Ascending aorta (tissue), 2 donors: ENCODE data around the gene LYRM1. TPM values are rescaled to one million over a fixed set of nuclear protein-coding genes. Genes with fewer than 3 reads are reported as not detected.
"Not testable (repeated sequence)": the region's sequence is repeated elsewhere in the genome, so short reads cannot be mapped to it uniquely, and the experiment has no call there.

ENCODE experiments used
- DNase-seq, 2 donors: peaks; one replicate each; pipeline ENCODE4 v3.0.0-alpha.2; 2019; ENCODE audit warnings: low spot score in 2 of 2
- H3K27ac ChIP-seq, 2 donors: fragments of 200-600 bp; sonication (generic); one replicate each; pipeline ENCODE4 v1.5.1; 2016 to 2017; ENCODE audit warnings: mild to moderate bottlenecking in 1 of 2
- H3K27me3 ChIP-seq: fragments of 200-600 bp; sonication (generic); one replicate; pipeline ENCODE4 v1.5.1; 2017
- H3K36me3 ChIP-seq, 2 donors: fragments of 200-600 bp; sonication (generic); one replicate each; pipeline ENCODE4 v1.5.1; 2016
- H3K4me1 ChIP-seq, 2 donors: fragments of 200-600 bp; sonication (generic); one replicate each; pipeline ENCODE4 v1.5.1; 2016 to 2017; ENCODE audit warnings: mild to moderate bottlenecking in 1 of 2
- H3K4me3 ChIP-seq, 2 donors: fragments of 200-600 bp; sonication (generic); one replicate each; pipeline ENCODE4 v1.5.1; 2016 to 2017; ENCODE audit warnings: mild to moderate bottlenecking in 1 of 2
- H3K9me3 ChIP-seq, 2 donors: fragments of 200-600 bp; sonication (generic); one replicate each; pipeline ENCODE4 v1.5.1; 2016
- CTCF ChIP-seq, 3 experiments: fragments of 200-600 bp in 2 of 3; fragments of 450-650 bp in 1 of 3; sonication (generic) in 2 of 3; IDR thresholded peaks; one replicate each; pipeline ENCODE4 v1.5.1; 2016 to 2019; ENCODE audit warnings: antibody characterized with exemption in 3 of 3, mild to moderate bottlenecking in 1 of 3, moderate library complexity in 1 of 3
- intact Hi-C: fragments of 100-400 bp; cut with DNase I; formaldehyde crosslinking; loops from one replicate; pipeline ENCODE4 v1.15.1; 2023
- total RNA-seq: library from RNA; depleted of rRNA; stranded (reverse); fragments of >200 nt; gene quantifications from one replicate; pipeline ENCODE4 v1.1.0, GENCODE V29; 2016

The LYRM1 gene
- total RNA-seq, 1 donor from 2014 or later: 3.9 TPM

- H3K36me3 ChIP-seq: no peaks in the 10 kb centered on the region
- intact Hi-C loops: no loop called here
- H3K27me3 ChIP-seq: no peaks in the 10 kb centered on the region
- no peaks in the 10 kb centered on the region for H3K4me1 ChIP-seq
- no peak overlapping the region for H3K4me3 ChIP-seq
- no peak overlapping the region for H3K27ac ChIP-seq
- DNase-seq: no peak
- TF ChIP-seq CTCF (IDR thresholded peaks at IDR 0.05): no peak
- no peaks in the 10 kb centered on the region for H3K9me3 ChIP-seq
Measured at GRCh38 chr16:20956319-20956718, 55.7 kb downstream of the LYRM1 start.

GRCh38 chr16:20957153-20957552, 56.6 kb downstream of the LYRM1 start:
- H3K4me3 ChIP-seq: no peak overlapping the region
- no peaks in the 10 kb centered on the region for H3K27me3 ChIP-seq
- no peaks in the 10 kb centered on the region for H3K36me3 ChIP-seq
- intact Hi-C loops: no loop called here
- no peaks in the 10 kb centered on the region for H3K4me1 ChIP-seq
- no peaks in the 10 kb centered on the region for H3K9me3 ChIP-seq
- no peak overlapping the region for H3K27ac ChIP-seq
- no peak for DNase-seq
- TF ChIP-seq CTCF (IDR thresholded peaks at IDR 0.05): no peak

- no peaks in the 10 kb centered on the region for H3K36me3 ChIP-seq
- no peak overlapping the region for H3K27ac ChIP-seq
- no peak for DNase-seq
- H3K9me3 ChIP-seq: no peaks in the 10 kb centered on the region
- H3K4me1 ChIP-seq: no peaks in the 10 kb centered on the region
- no peak overlapping the region for H3K4me3 ChIP-seq
- intact Hi-C loops: no loop called here
- no peaks in the 10 kb centered on the region for H3K27me3 ChIP-seq
- TF ChIP-seq CTCF (IDR thresholded peaks at IDR 0.05): no peak
Measured at GRCh38 chr16:20960899-20961298, 60.3 kb downstream of the LYRM1 start.

GRCh38 chr16:20968765-20969164, 68.2 kb downstream of the LYRM1 start:
- Histone ChIP-seq H3K4me1 (no peaks in the 10 kb centered on the region), H3K36me3 (no peaks in the 10 kb centered on the region), H3K27me3 (no peaks in the 10 kb centered on the region), H3K9me3 (no peaks in the 10 kb centered on the region), H3K27ac (no peak overlapping the region), H3K4me3 (no peak overlapping the region)
- no peak for TF ChIP-seq CTCF (IDR thresholded peaks at IDR 0.05)
- intact Hi-C loops: no loop called here
- no peak for DNase-seq

- intact Hi-C loops: no loop called here
- no peaks in the 10 kb centered on the region for H3K4me1 ChIP-seq
- TF ChIP-seq CTCF (IDR thresholded peaks at IDR 0.05): no peak
- no peaks in the 10 kb centered on the region for H3K9me3 ChIP-seq
- no peaks in the 10 kb centered on the region for H3K27me3 ChIP-seq
- no peak overlapping the region for H3K27ac ChIP-seq
- no peaks in the 10 kb centered on the region for H3K36me3 ChIP-seq
- DNase-seq: no peak
- H3K4me3 ChIP-seq: no peak overlapping the region
Measured at GRCh38 chr16:20969386-20969785, 68.8 kb downstream of the LYRM1 start.

- no peak for DNase-seq
- no peaks in the 10 kb centered on the region for H3K4me1 ChIP-seq
- H3K27ac ChIP-seq: no peak overlapping the region
- no peak overlapping the region for H3K4me3 ChIP-seq
- no peak for TF ChIP-seq CTCF (IDR thresholded peaks at IDR 0.05)
- H3K9me3 ChIP-seq: no peaks in the 10 kb centered on the region
- no peaks in the 10 kb centered on the region for H3K27me3 ChIP-seq
- intact Hi-C loops: no loop called here
- H3K36me3 ChIP-seq: no peaks in the 10 kb centered on the region
Measured at GRCh38 chr16:20971401-20971800, 70.8 kb downstream of the LYRM1 start.

- H3K36me3 ChIP-seq, H3K9me3 ChIP-seq, H3K4me3 ChIP-seq, H3K27me3 ChIP-seq, DNase-seq, H3K4me1 ChIP-seq, intact Hi-C loops, H3K27ac ChIP-seq: not testable (repeated sequence)
Measured at GRCh38 chr16:20973201-20973600, 72.6 kb downstream of the LYRM1 start.
